Loucy (cell line): ENCODE measurements around the gene STAU1.
"Not testable (repeated sequence)": the region's sequence is repeated elsewhere in the genome, so short reads cannot be mapped to it uniquely, and the experiment has no call there.

Experiments
- H2AFZ ChIP-seq: fragments of 200-600 bp; sonication (generic); 2 replicates; pipeline ENCODE4 v1.6.0; 2016; ENCODE audit warnings: antibody characterized with exemption, mild to moderate bottlenecking, low read length, moderate library complexity
- H3F3A ChIP-seq: fragments of 200-600 bp; 2 replicates; pipeline ENCODE4 v1.6.0; 2016; ENCODE audit warnings: antibody characterized with exemption, low read depth, mild to moderate bottlenecking
- H3K27me3 ChIP-seq: fragments of 200-600 bp; sonication (generic); 2 replicates; pipeline ENCODE4 v1.6.1; 2014; ENCODE audit warnings: low read length, mild to moderate bottlenecking; ENCODE audit not compliant: insufficient read depth, poor library complexity, severe bottlenecking
- H3K36me3 ChIP-seq: fragments of 200-600 bp; sonication (generic); 2 replicates; pipeline ENCODE4 v1.6.1; 2016; ENCODE audit warnings: low read length; ENCODE audit not compliant: insufficient read depth
- H3K4me1 ChIP-seq: fragments of 200-600 bp; sonication (generic); 2 replicates; pipeline ENCODE4 v1.5.1; 2014; ENCODE audit warnings: low read length, mild to moderate bottlenecking; ENCODE audit not compliant: insufficient read depth, poor library complexity, severe bottlenecking
- H3K4me2 ChIP-seq: fragments of 200-600 bp; sonication (generic); 2 replicates; pipeline ENCODE4 v1.6.0; 2014; ENCODE audit warnings: antibody characterized with exemption, low read length, low read depth, mild to moderate bottlenecking; ENCODE audit not compliant: poor library complexity, severe bottlenecking
- H3K4me3 ChIP-seq: fragments of 200-600 bp; sonication (generic); 2 replicates; pipeline ENCODE4 v1.5.1; 2014; ENCODE audit warnings: low read length, mild to moderate bottlenecking, mixed read lengths; ENCODE audit not compliant: poor library complexity, severe bottlenecking
- H3K79me2 ChIP-seq: fragments of 200-600 bp; sonication (generic); 2 replicates; pipeline ENCODE4 v1.6.1; 2014; ENCODE audit warnings: low read length; ENCODE audit not compliant: insufficient read depth
- H3K9ac ChIP-seq: fragments of 200-600 bp; sonication (generic); 2 replicates; pipeline ENCODE4 v1.6.0; 2014; ENCODE audit warnings: mild to moderate bottlenecking, low read depth, low read length, moderate library complexity; ENCODE audit not compliant: poor library complexity, severe bottlenecking
- H3K9me2 ChIP-seq: fragments of 200-600 bp; sonication (generic); replicated peaks from 2 replicates; pipeline ENCODE4 v1.6.1; 2016; ENCODE audit warnings: low read depth, low read length, mixed read lengths
- H3K9me3 ChIP-seq: fragments of 200-600 bp; sonication (generic); 2 replicates; pipeline ENCODE4 v1.6.1; 2014; ENCODE audit warnings: mild to moderate bottlenecking, antibody characterized with exemption, low read length, low read depth; ENCODE audit not compliant: insufficient read depth
- H4K20me1 ChIP-seq: fragments of 200-600 bp; sonication (generic); 2 replicates; pipeline ENCODE4 v1.6.0; 2014; ENCODE audit warnings: antibody characterized with exemption, low read length, mild to moderate bottlenecking; ENCODE audit not compliant: insufficient read depth, poor library complexity, severe bottlenecking
- CTCF ChIP-seq: fragments of 200-600 bp; sonication (generic); conservative IDR thresholded peaks from 2 replicates; pipeline ENCODE4 v1.5.1; 2014; ENCODE audit warnings: mild to moderate bottlenecking, antibody characterized with exemption, low read length
- EZH2phosphoT487 ChIP-seq: fragments of 200-600 bp; IDR thresholded peaks from 2 replicates; pipeline ENCODE4 v1.6.1; 2018; ENCODE audit warnings: antibody characterized with exemption, mild to moderate bottlenecking, moderate library complexity, borderline replicate concordance

STAU1 gene

GRCh38 chr20:49203011-49203410 is 14.9 kb upstream of the STAU1 start:
- no peak overlapping the region for H2AFZ ChIP-seq
- H3K4me1 ChIP-seq = no peaks in the 10 kb centered on the region
- TF ChIP-seq CTCF = no peak
- TF ChIP-seq EZH2phosphoT487 = no peak
- no peaks in the 10 kb centered on the region for H4K20me1 ChIP-seq
- H3K27me3 ChIP-seq = no peaks in the 10 kb centered on the region
- no peaks in the 10 kb centered on the region for H3K79me2 ChIP-seq
- H3K4me2 ChIP-seq = no peak overlapping the region
- no peaks in the 10 kb centered on the region for H3K9me3 ChIP-seq
- H3F3A ChIP-seq = no peaks in the 10 kb centered on the region
- no peak overlapping the region for H3K9ac ChIP-seq
- no peaks in the 10 kb centered on the region for H3K9me2 ChIP-seq
- H3K4me3 ChIP-seq = no peak overlapping the region
- H3K36me3 ChIP-seq = no peaks in the 10 kb centered on the region

- no peak overlapping the region for H3K9ac ChIP-seq
- TF ChIP-seq EZH2phosphoT487 = no peak
- no peak for TF ChIP-seq CTCF
- no peaks in the 10 kb centered on the region for H3K27me3 ChIP-seq
- H3K36me3 ChIP-seq = no peaks in the 10 kb centered on the region
- no peak overlapping the region for H3K4me2 ChIP-seq
- no peaks in the 10 kb centered on the region for H4K20me1 ChIP-seq
- no peaks in the 10 kb centered on the region for H3K4me1 ChIP-seq
- H3K9me3 ChIP-seq = no peaks in the 10 kb centered on the region
- H3K9me2 ChIP-seq = no peaks in the 10 kb centered on the region
- no peak overlapping the region for H3K4me3 ChIP-seq
- H3F3A ChIP-seq = no peaks in the 10 kb centered on the region
- no peaks in the 10 kb centered on the region for H3K79me2 ChIP-seq
- H2AFZ ChIP-seq = no peak overlapping the region
Observed at GRCh38 chr20:49199729-49200293, 11.7 kb upstream of the STAU1 start.

GRCh38 chr20:49192944-49193518 is 4.9 kb upstream of the STAU1 start:
- H3K4me3 ChIP-seq, H3K27me3 ChIP-seq, H2AFZ ChIP-seq, H3K9me3 ChIP-seq, H3K9me2 ChIP-seq, H3K36me3 ChIP-seq, H3K4me2 ChIP-seq, H3F3A ChIP-seq, H3K79me2 ChIP-seq, H4K20me1 ChIP-seq, H3K9ac ChIP-seq, H3K4me1 ChIP-seq: not testable (repeated sequence)

GRCh38 chr20:49187330-49187850 is 744 bp downstream of the STAU1 start:
- H3K27me3 ChIP-seq = no peaks in the 10 kb centered on the region
- peaks cover 45% of the 10 kb centered on the region for H4K20me1 ChIP-seq
- H3K9me2 ChIP-seq = no peaks in the 10 kb centered on the region
- H2AFZ ChIP-seq = 0 out of 2 replicates have a peak overlapping the region, but pooled peaks have one; percentile 2
- no peaks in the 10 kb centered on the region for H3K36me3 ChIP-seq
- H3K9ac ChIP-seq = peak overlapping the region; percentile 69
- peaks cover 36% of the 10 kb centered on the region for H3K4me1 ChIP-seq
- no peaks in the 10 kb centered on the region for H3K9me3 ChIP-seq
- H3F3A ChIP-seq = peaks cover 3% of the 10 kb centered on the region; the same call in 1 of the 2 replicates
- peak overlapping the region; percentile 87 for H3K4me2 ChIP-seq
- peak overlapping the region; percentile 85 for H3K4me3 ChIP-seq
- peaks cover 57% of the 10 kb centered on the region for H3K79me2 ChIP-seq
- TF ChIP-seq CTCF (no peak), EZH2phosphoT487 (no peak)
